Heart left ventricle (tissue), 16 donors: ENCODE data around the gene KY. TPM values are rescaled to one million over a fixed set of nuclear protein-coding genes. Genes with fewer than 3 reads are reported as not detected.

Experiments used
- ATAC-seq, 4 donors: fragments of 200-7000 bp; cut with Tn5 transposase; one replicate each; pipeline ENCODE4 v1.9.1; 2020 to 2022; ENCODE audit warnings: moderate library complexity in 4 of 4, mild to moderate bottlenecking in 3 of 4, moderate number of reproducible peaks in 1 of 4
- DNase-seq, 5 donors: peaks; one replicate each; pipeline ENCODE4 v3.0.0-alpha.2; 2020
- H3K27ac ChIP-seq, 12 donors: fragments of 200-600 bp; sonication (generic) in 4 of 12; one replicate each; pipeline versions ENCODE4 v1.5.0 to v1.8.0; 2016 to 2022; ENCODE audit warnings: mild to moderate bottlenecking in 2 of 12
- H3K27me3 ChIP-seq, 9 donors: fragments of 200-600 bp; sonication (generic) in 2 of 9; one replicate each; pipeline versions ENCODE4 v1.5.1 to v1.8.0; 2016 to 2022; ENCODE audit warnings: mild to moderate bottlenecking in 3 of 9
- H3K36me3 ChIP-seq, 9 donors: fragments of 200-600 bp; sonication (generic) in 2 of 9; one replicate each; pipeline versions ENCODE4 v1.5.0 to v1.8.0; 2018 to 2022; ENCODE audit warnings: mild to moderate bottlenecking in 2 of 9
- H3K4me1 ChIP-seq, 12 donors: fragments of 200-600 bp; sonication (generic) in 4 of 12; one replicate each; pipeline versions ENCODE4 v1.5.0 to v1.8.0; 2016 to 2022; ENCODE audit warnings: mild to moderate bottlenecking in 3 of 12
- H3K4me3 ChIP-seq, 12 donors: fragments of 200-600 bp; sonication (generic) in 4 of 12; one replicate each; pipeline versions ENCODE4 v1.5.0 to v1.8.0; 2017 to 2022; ENCODE audit warnings: mild to moderate bottlenecking in 9 of 12, moderate library complexity in 4 of 12
- H3K9me3 ChIP-seq, 12 donors: fragments of 200-600 bp; sonication (generic) in 4 of 12; one replicate each; pipeline versions ENCODE4 v1.5.0 to v1.8.0; 2016 to 2022; ENCODE audit warnings: mild to moderate bottlenecking in 1 of 12
- CTCF ChIP-seq, 12 donors: fragments of 200-600 bp; sonication (generic) in 4 of 12; IDR thresholded peaks; one replicate each; pipeline versions ENCODE4 v1.5.0 to v1.8.0; 2018 to 2022; ENCODE audit warnings: antibody characterized with exemption in 12 of 12, mild to moderate bottlenecking in 5 of 12
- POLR2A ChIP-seq, 2 donors: fragments of 450-650 bp; IDR thresholded peaks; one replicate each; pipeline ENCODE4 v1.6.1; 2017; ENCODE audit warnings: antibody characterized with exemption in 2 of 2, mild to moderate bottlenecking in 2 of 2, moderate library complexity in 2 of 2
- WGBS, 4 donors: extraction: QIAGEN DNeasy Blood & Tissue Kit in 2 of 4; methylation state at CpG; one replicate each; pipeline versions ENCODE4 v1.1.5 to v1.1.7; 2013 to 2018; 5-methylcytosine and 5-hydroxymethylcytosine counted together
- intact Hi-C, 10 donors: fragments of 100-400 bp; cut with DNase I; formaldehyde crosslinking; loops; one replicate each; pipeline versions ENCODE4 v1.11.1 to v1.14.2; 2022
- polyA plus RNA-seq, 2 donors: library from polyadenylated mRNA; stranded (reverse); fragments of 200-250 nt; gene quantifications; one replicate each; pipeline ENCODE4 v1.2.3, GENCODE V29; 2013
- total RNA-seq, 9 donors: library from RNA; depleted of rRNA in 2 of 9; stranded (reverse); fragments of >200 nt in 2 of 9; fragmentation: NEBNext Ultra II Directional in 3 of 9; extraction: Animal tissue kit (Norgen Biotek cat#: 25700) in 3 of 9; gene quantifications; one replicate each; pipeline versions ENCODE4 v1.1.0 to v1.2.4, GENCODE V29; 2016 to 2023
- donor health status: ischemic (EF 13 %, LVEDD 7.1; RV severe dilation, severe dysfunction).
- donor health status: healthy with polysubstance abuse.
- donor health status: DM: no; HTN: yes; CAD: no.
- donor health status: DM: no; HTN: no; CAD: no.
- donor health status: ischemic (EF 25% LVEDD 6.9; RV normal size, moderate dysfunction).
- donor health status: ischemic (EF 25% LVEDD 5.7; RV mildly dilated, moderate dysfunction).
- donor health status: healthy.
- donor health status: DM: yes; HTN: yes; CAD: no.
- donor health status: ischemic (EF 35%, LVEDD 5.7; RV mildly dilated, moderate dysfunction).
- donor health status: nonischemic (EF 11% LVEDD 7.7; RV severe dilation, severe dysfunction).
- donor health status: DM: yes; HTN: yes; CAD: no.
- donor health status: PGD.
- donor health status: ischemic (EF 29% LVEDD 5.4; RV normal size, mild dysfunction).
- donor health status: nonischemic (EF 23%, LVEDD 6.1; RV moderate dilation, normal function).

KY gene
- total and polyA plus RNA-seq, 11 donors: 1.4 to 22.5 (median 8.6) TPM

- Histone ChIP-seq H3K4me1 (peaks cover 0 to 41% (median 8%) of the 10 kb centered on the region in 12 donors), H3K27me3 (peaks cover 0 to 17% (median 0%) of the 10 kb centered on the region in 9 donors), H3K9me3 (no peaks in the 10 kb centered on the region), H3K27ac (no peak overlapping the region), H3K4me3 (no peak overlapping the region), H3K36me3 (no peaks in the 10 kb centered on the region)
- 50 to 73% (median 57%) methylated on average over 1 of the region's 1 CpG for WGBS, 4 donors
- ATAC-seq (no peak), DNase-seq (no peak)
- intact Hi-C loops: loop anchor here in 4 of 10 donors (5.0 to 10.0 kb wide), 3 partner anchors 43 to 101 kb away; no protein-coding TSS in a partner anchor
- TF ChIP-seq POLR2A (IDR thresholded peaks at IDR 0.05): no peak
- no peak for TF ChIP-seq CTCF (IDR thresholded peaks at IDR 0.05)
Measured at GRCh38 chr3:134654031-134654430, 3.2 kb upstream of the KY start.

DNA sequence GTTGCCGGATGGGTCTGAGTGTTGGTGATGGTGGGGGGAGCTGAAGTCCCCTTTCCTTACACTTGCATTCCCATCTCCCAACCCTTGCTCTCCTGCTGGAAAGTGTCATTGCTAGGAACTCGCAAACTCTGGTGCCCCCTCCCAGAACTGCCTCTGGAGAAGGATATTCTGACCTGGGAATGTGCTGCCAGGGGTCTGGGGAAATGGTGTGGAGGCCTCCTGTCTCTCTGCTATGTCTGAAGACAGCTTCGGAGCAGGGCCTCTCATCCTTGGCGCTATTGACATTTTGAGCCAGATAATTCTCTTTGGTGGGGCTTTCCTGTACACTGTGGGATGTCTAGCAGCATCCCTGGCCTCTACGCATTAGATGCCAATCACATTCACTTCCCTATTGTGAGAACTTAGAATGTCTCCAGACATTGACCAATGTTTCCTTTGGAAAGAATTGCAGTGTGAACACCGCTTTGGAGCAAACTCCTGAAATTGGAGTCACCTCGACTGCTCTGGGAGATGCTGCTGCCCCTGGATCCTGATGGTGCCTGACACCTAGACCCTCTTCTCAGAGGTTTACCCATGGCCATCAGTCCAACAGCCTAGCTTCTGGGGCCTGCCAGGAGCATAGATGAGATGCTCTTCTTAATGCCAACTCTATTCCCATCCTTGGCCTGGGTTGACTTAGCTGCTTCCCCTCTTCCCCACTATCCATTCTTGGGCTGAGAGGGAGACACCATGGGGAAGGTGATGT lies 2.2 kb upstream of the KY start:
- DNase-seq (no peak), ATAC-seq (no peak)
- Histone ChIP-seq H3K4me1 (peaks cover 0 to 40% (median 8%) of the 10 kb centered on the region in 12 donors), H3K4me3 (no peak overlapping the region), H3K27me3 (peaks cover 0 to 17% (median 0%) of the 10 kb centered on the region in 9 donors), H3K27ac (no peak overlapping the region), H3K36me3 (no peaks in the 10 kb centered on the region), H3K9me3 (no peaks in the 10 kb centered on the region)
- whole genome bisulfite sequencing, 4 donors: 81 to 84% (median 82%) methylated on average over 7 of the region's 7 CpGs
- TF ChIP-seq CTCF (IDR thresholded peaks at IDR 0.05) (no peak), POLR2A (IDR thresholded peaks at IDR 0.05) (no peak)
- intact Hi-C loops: loop anchor here in 4 of 10 donors (5.0 to 10.0 kb wide), 3 partner anchors 44 to 102 kb away; no protein-coding TSS in a partner anchor

DNA sequence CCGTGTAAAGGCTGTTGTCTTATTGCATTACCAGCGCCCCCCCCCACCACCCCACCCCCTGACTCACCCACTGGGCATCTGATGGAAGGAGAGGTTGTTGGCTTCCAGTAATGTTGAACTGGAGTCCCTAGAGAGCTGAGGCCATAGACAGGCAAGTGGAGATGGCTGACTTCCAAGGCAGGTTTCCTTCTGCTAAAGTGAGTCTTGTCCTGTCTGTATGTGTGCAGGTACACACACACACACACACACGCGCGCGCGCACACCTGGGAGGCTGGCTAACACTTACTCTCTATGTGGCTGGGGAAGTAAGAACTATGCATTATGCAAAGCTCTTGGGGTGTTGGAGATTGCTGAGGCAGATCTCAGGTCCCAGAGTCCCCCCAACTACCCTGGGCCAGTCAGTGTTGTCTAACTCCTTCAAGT lies 1.6 kb upstream of the KY start:
- peaks cover 0 to 40% (median 8%) of the 10 kb centered on the region in 12 donors for H3K4me1 ChIP-seq
- no peaks in the 10 kb centered on the region for H3K9me3 ChIP-seq
- ATAC-seq: no peak
- H3K27ac ChIP-seq: peak overlapping the region in 4 of 12 donors; percentile 86 to 95 (median 90)
- TF ChIP-seq POLR2A (IDR thresholded peaks at IDR 0.05): no peak
- TF ChIP-seq CTCF (IDR thresholded peaks at IDR 0.05): no peak
- DNase-seq: no peak
- 75 to 92% (median 82%) methylated on average over 5 to 7 of the region's 7 CpGs for WGBS, 4 donors
- no peak overlapping the region for H3K4me3 ChIP-seq
- no peaks in the 10 kb centered on the region for H3K36me3 ChIP-seq
- intact Hi-C loops: loop anchor here in 4 of 10 donors (5.0 to 10.0 kb wide), 3 partner anchors 45 to 102 kb away; no protein-coding TSS in a partner anchor
- peaks cover 0 to 17% (median 0%) of the 10 kb centered on the region in 9 donors for H3K27me3 ChIP-seq

DNA sequence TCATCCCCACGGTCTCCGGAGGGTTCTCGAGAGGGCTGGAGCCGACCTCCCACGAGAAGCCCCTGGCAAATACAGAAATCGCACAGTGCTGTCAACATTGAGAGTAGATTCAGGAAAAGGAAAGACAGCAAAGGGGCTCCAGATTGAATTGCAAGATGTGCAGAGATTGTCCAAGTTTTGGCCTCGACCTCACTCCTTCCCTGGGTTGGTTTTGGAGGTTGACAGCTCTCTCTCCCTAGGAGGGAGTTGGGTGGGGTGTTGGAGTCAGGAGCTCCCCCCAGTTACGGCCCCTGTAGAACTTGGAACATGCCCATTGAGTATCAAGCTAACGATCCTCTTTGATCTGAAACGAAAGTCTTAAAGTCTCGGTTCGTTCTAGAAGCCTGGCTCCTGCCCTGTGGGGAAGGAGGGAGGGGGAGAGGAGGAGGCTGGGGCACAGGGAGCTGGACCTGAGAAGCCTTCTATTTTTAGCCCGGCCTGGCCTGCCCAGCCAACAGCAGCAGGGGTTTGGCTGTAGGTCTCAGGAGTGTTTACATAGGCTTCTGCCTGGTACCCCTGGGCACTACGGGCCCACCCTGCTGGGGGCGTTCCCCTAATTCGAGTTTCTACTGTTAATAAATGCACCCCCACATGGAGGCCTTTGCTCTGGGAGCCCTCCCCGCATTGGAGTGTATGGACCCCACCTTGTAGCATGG lies 672 bp upstream of the KY start:
- peak overlapping the region; percentile 71 to 96 (median 87) for H3K27ac ChIP-seq
- peaks cover 0 to 40% (median 8%) of the 10 kb centered on the region in 12 donors for H3K4me1 ChIP-seq
- no peaks in the 10 kb centered on the region for H3K36me3 ChIP-seq
- WGBS, 4 donors: 4 to 10% (median 9%) methylated on average over 17 of the region's 17 CpGs
- H3K27me3 ChIP-seq: peaks cover 0 to 17% (median 0%) of the 10 kb centered on the region in 9 donors
- intact Hi-C loops: loop anchor here in 6 of 10 donors (2.0 to 10.0 kb wide), 5 partner anchors 46 to 103 kb away; no protein-coding TSS in a partner anchor
- peak; percentile 86 to 94 (median 94) for ATAC-seq
- peak; percentile 68 to 85 (median 71) for DNase-seq
- peak overlapping the region; percentile 36 to 70 (median 57) for H3K4me3 ChIP-seq
- H3K9me3 ChIP-seq: no peaks in the 10 kb centered on the region
- TF ChIP-seq POLR2A (IDR thresholded peaks at IDR 0.05) (no peak), CTCF (IDR thresholded peaks at IDR 0.05) (no peak)
